Measurements from ENCODE around the gene FIGNL2. TPM values are rescaled to one million over a fixed set of nuclear protein-coding genes. Genes with fewer than 3 reads are reported as not detected.
A peak's percentile ranks its signal among the peaks of the same experiment; 100 is the strongest.

Gene FIGNL2
- total RNA-seq, 1 donor from 2014 or later: 4.0 TPM

- intact Hi-C loops (cut with DNase I): no loop called here
- peak; percentile 58 for DNase-seq (ENCODE audit: low spot score)
- no peak for ATAC-seq
Measured at GRCh38 chr12:51864833-51865670, 16.5 kb upstream of the FIGNL2 start.

GRCh38 chr12:51863933-51864832 lies 15.7 kb upstream of the FIGNL2 start:
- ATAC-seq: peak; percentile 73
- intact Hi-C loops (cut with DNase I): no loop called here
- peak; percentile 68 for DNase-seq (ENCODE audit: low spot score)

- intact Hi-C loops (cut with DNase I): no loop called here
- no peak for DNase-seq (ENCODE audit: low spot score)
- ATAC-seq: peak; percentile 39
Measured at GRCh38 chr12:51863363-51863932, 14.9 kb upstream of the FIGNL2 start.

GRCh38 chr12:51862947-51863346 lies 14.4 kb upstream of the FIGNL2 start:
- DNase-seq (ENCODE audit: low spot score) (no peak), ATAC-seq (no peak)
- intact Hi-C loops (cut with DNase I): no loop called here

GRCh38 chr12:51860986-51861385 lies 12.5 kb upstream of the FIGNL2 start:
- no peak for ATAC-seq
- intact Hi-C loops (cut with DNase I): no loop called here
- DNase-seq (ENCODE audit: low spot score): no peak

GRCh38 chr12:51855586-51856428 lies 7.3 kb upstream of the FIGNL2 start:
- ATAC-seq (peak; percentile 89), DNase-seq (ENCODE audit: low spot score) (peak; percentile 83)
- intact Hi-C loops (cut with DNase I): no loop called here

- intact Hi-C loops (cut with DNase I): no loop called here
- ATAC-seq (peak; percentile 44), DNase-seq (ENCODE audit: low spot score) (no peak)
Measured at GRCh38 chr12:51852404-51853137, 4.1 kb upstream of the FIGNL2 start.

GRCh38 chr12:51851413-51852124 lies 3.1 kb upstream of the FIGNL2 start:
- no peak for ATAC-seq
- DNase-seq (ENCODE audit: low spot score): no peak
- intact Hi-C loops (cut with DNase I): no loop called here

GRCh38 chr12:51850965-51851299 lies 2.4 kb upstream of the FIGNL2 start:
- ATAC-seq: no peak
- intact Hi-C loops (cut with DNase I): no loop called here
- DNase-seq (ENCODE audit: low spot score): no peak

GRCh38 chr12:51850081-51850964 lies 1.8 kb upstream of the FIGNL2 start:
- intact Hi-C loops (cut with DNase I): no loop called here
- ATAC-seq (no peak), DNase-seq (ENCODE audit: low spot score) (no peak)

- intact Hi-C loops (cut with DNase I): no loop called here
- peak; percentile 32 for ATAC-seq
- peak; percentile 70 for DNase-seq (ENCODE audit: low spot score)
Measured at GRCh38 chr12:51848841-51849735, 570 bp upstream of the FIGNL2 start.

GRCh38 chr12:51847643-51848325 lies 734 bp downstream of the FIGNL2 start:
- peak; percentile 63 for ATAC-seq
- DNase-seq (ENCODE audit: low spot score): peak; percentile 76
- intact Hi-C loops (cut with DNase I): no loop called here

GRCh38 chr12:51846911-51847642 lies 1.4 kb downstream of the FIGNL2 start:
- peak; percentile 72 for ATAC-seq
- intact Hi-C loops (cut with DNase I): no loop called here

GRCh38 chr12:51846271-51846691 lies 2.2 kb downstream of the FIGNL2 start:
- DNase-seq (ENCODE audit: low spot score): no peak
- no peak for ATAC-seq
- intact Hi-C loops (cut with DNase I): no loop called here

More at GRCh38 chr12:51846911-51847642, 1.4 kb downstream of the FIGNL2 start:
- peak; percentile 88 for DNase-seq (ENCODE audit: low spot score)
